HG02610 (cell line): Measurements from ENCODE around the gene DUSP22.
A peak's percentile ranks its signal among the peaks of the same experiment; 100 is the strongest.
"Not testable (repeated sequence)": the region's sequence is repeated elsewhere in the genome, so short reads cannot be mapped to it uniquely, and the experiment has no call there.

Experiments used
- ATAC-seq: cut with Tn5 transposase; IDR thresholded peaks from one replicate; pipeline ENCODE4 v1.9.1; 2021; ENCODE audit warnings: mild to moderate bottlenecking, moderate library complexity; ENCODE audit not compliant: unreplicated experiment

DUSP22 gene, protein sequence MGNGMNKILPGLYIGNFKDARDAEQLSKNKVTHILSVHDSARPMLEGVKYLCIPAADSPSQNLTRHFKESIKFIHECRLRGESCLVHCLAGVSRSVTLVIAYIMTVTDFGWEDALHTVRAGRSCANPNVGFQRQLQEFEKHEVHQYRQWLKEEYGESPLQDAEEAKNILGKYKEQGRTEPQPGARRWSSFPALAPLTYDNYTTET

DNA sequence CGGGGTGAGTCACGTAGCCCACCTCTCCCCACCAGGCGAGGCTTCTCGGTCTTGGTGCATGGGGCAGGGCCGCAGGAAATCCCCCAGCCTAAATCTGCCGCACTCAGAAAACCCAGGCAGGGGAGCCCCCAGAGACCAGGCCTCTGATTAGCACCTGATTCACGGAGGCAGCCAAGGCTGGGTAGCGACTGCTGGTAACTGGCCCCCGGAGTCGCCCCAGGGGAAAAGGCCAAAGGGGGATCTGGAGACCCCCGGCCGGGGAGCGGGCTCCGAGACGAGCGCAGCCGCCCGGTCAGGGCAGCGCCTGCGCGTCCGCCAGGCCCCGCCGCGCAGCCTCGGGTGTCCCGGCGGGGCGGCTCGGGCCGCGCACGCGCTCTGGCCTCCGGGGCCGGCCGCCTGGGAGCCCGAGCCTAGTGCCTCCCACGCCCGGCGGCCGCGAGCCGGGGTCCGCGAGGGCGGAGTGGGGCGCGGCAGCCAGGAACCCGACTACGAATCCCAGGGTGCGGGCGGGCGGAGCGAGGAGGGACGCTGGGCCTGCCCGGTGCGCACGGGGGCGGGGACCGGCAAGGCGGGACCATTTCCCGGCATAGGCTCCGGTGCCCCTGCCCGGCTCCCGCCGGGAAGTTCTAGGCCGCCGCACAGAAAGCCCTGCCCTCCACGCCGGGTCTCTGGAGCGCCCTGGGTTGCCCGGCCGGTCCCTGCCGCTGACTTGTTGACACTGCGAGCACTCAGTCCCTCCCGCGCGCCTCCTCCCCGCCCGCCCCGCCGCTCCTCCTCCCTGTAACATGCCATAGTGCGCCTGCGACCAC, at the start of gene DUSP22:
Gene DUSP22, plus strand, starts transcription at position 791 of the 809 bp plus-strand sequence. CDS start 53 bp downstream, outside the sequence.
- ATAC-seq, result peak; percentile 45

GRCh38 chr6:246352-246751, 45.9 kb upstream of the DUSP22 start:
- no peak for ATAC-seq

DNA sequence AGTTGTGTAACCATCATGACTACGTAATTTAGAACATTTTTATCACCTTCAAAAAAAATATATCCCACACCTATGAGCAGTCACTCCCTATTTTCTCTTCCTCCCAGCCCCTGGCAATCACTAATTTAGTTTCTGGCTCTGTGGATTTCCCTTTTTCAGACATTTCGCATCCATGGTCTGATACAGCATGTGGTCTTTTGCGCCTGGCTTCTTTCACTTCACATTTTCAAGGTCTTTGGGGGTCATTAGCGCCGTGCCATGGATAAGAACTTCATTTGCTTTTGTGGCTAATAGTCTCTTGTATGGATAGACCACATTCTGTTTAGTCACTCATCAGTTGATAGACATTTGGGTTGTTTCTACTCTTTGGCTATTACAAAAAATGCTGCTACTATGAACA, 44.9 kb upstream of the DUSP22 start:
- ATAC-seq, result no peak

GRCh38 chr6:248046-248445, 44.2 kb upstream of the DUSP22 start:
- ATAC-seq, result not testable (repeated sequence)

DNA sequence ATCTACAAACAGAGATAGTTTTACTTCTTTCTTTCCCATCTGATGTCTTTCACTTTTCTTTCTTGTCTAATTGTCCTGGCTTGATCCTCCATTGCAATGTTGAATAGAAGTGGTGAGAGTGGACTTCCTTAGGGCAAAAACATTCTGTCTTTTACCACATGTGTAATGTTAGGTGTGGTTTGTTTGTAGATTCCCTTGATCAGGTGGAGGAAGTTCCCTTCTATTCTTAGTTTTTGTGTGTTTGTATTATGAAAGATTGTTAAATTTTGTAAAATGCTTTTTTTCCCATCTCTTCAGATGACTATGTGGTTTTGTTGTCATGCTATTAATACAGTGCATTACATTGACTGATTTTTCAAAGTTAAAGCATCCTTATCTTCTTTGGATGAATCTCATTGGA, 41.6 kb upstream of the DUSP22 start:
- peak; percentile 44 for ATAC-seq

DNA sequence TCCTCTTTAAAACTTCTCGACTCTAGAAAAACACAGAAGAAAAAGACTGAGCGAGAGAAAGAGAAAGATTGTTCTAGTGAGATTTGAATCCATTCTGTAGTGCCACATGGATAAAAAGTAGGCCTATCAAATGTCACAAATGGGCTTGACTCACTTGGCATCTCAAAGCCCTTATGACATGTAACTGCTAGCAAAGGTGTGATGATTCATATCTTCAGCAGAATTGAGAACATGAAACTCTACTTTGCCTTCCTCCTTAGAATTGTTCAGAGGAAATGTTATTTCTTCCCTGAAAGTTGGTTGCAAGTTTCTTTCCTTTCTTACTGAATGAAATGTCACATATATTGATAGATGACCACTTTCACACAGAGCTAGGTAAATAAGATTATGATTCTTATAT, 40.4 kb upstream of the DUSP22 start:
- peak; percentile 61 for ATAC-seq

GRCh38 chr6:252775-253535, 39.3 kb upstream of the DUSP22 start:
- no peak for ATAC-seq

DNA sequence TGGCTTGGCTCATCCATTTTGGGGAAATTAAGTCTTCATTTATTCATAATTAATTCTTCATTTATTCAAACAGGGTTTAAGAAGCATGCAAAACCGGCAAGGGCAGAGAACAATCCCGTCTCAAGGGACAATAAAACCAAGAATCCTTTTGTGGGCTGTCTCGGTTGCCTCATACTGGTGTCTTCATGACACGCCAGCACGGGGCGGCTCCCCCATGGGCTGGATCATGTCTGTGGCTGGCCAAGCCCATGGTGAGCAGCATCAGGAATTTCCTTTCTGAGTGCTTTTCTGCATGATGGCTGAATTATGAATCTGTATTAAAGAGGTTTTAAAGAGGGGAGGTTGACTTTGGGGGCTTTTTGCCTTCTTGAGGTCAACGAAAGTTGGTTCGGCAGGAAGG, 38.3 kb upstream of the DUSP22 start:
- no peak for ATAC-seq

DNA sequence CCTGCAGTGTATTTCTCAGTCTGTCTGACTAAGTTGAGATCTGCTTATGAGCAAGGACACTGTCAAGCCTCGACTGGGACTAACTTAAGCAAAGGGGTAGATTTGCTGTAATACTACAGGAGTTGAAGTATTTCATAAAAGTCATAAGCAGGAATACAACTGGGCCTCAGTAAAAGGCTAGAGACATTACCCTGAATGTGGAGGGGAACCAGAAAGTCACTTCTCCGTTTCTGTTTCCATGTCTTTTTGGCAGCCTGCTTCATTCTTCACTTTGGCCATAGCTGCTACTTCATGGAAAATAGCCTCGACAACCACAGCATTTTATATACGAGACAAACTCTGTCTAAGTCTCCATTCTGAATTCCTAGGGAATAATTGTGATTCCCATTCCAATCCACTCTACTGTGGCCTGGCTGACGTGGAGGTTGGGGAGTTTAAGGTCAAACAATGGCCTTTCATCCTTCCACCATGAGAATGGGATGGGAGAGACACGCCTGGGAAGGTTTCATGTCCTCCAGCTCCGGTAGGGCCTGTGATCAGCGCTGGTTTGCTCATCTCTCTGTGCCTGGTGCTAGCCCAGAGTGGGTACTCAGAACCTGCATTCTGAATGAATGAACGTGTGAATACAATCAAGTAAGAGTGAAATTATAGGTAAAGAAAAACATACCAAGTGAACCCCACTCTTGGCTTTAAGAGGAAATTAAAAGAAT, 37.1 kb upstream of the DUSP22 start:
- no peak for ATAC-seq

- ATAC-seq, result no peak
Observed at GRCh38 chr6:255751-256083, 36.6 kb upstream of the DUSP22 start.

DNA sequence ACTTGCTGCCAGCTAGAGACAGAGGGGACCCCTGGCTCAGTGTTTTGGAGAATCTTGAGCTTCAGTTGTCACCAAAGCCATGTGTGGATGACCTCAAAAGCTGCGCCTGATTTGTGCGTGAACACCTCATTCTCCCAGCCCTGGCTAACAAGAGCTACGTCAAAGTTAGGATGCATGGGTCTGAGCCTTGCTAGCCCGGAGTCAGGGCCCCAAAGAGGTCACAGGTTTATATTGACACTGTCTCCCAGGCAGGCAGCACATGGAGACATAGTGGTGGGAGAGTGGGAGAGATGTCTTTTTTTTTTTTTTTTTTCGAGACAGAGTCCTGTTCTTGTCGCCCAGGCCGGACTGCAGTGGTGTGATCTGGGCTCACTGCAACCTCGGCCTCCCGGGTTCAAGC, 36.1 kb upstream of the DUSP22 start:
- ATAC-seq, result no peak

DNA sequence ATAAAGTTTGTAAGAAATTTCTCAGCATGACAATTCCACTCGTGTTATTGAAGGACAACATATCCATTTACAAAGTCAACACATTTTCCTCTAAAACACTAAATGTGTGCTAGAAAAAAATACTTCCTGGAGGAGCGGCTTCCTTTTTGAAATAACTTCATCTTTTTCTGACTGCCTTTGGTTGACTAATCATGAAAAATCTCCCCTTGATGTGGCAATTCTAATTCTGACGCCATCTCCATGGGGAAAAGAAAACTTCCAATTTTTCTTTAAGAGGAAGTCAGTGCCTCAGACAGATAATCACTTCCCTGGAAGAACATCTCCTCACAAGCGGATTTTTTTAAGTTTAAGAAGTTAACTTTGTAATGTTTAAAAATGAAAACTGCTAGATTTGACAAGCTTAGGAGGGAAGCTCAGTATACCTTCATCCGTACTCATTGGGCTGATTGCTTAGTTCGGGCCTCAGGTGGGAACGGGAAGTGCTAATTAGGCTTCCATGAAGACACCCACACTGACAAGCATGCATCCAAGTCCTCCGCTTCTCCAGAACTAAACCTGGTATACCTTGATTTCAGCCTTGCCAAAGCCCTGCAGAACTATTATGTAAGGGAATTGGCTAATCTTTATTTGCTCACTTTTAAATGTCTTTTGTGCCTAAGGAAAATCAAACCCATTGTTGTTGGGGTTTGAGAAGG, 35.1 kb upstream of the DUSP22 start:
- no peak for ATAC-seq

DNA sequence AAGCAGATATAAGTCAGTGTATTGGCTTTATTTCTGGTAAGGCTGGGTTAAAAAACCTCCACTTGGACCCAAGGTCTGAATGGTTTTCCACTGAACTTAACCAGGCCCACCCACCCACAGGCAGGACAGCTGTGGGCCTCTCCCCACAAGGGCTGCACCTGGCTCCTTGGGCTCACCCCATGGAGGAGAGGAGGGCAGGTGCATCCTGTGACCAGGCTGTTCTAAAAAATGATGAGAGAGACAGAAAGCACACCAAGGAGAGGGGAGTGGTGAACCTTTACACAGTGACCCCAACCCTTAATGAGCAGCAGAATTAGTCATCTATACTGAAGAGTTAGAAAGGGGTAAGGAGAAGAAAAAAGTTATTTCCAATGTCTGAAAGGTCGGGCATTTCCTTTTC, 34.5 kb upstream of the DUSP22 start:
- ATAC-seq, result no peak

DNA sequence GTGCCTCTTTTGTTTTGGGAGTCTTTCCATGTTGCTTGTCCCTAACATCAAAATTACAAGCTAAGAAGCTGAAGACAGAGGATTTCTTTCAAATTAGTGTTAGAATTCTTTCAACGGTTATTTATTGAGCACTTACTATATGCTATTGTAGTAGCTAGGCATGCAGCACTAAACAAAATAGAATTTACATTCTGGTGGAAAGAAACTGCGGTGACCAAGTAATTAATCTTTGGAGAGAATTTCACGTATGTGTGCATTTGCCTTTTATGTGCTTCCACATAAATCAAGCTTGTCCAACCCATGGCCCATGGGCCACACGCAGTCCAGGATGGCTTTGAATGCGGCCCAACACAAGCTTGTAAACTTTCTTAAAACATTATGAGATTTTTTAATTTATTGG, 33.0 kb upstream of the DUSP22 start:
- ATAC-seq, result no peak

DNA sequence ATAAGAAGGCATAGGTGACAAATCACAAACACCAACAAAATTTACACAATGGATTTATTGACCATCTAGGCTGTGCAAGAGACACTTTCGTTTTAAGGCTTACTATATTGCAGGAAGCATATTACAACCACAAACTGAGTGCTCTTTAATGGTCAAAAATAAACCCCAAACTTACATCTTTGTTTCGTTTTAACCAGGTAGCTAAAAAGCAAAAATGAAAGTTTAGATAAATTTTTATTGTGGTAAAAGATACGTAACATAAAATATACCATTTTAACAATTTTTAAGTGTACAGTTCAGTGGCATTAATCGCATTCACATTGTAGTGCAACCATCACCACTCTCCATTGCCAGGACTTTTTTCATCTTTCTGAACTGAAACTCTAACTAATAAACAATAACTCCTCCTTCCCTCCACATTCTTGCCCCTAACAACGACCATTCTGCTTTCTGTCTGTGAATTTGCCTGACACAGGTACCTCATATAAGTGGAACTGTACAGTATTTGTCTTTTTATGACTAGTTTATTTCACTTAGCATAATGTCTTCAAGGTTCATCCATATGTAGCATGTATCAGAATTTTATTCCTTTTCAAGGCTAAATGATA, 32.3 kb upstream of the DUSP22 start:
- peak; percentile 60 for ATAC-seq

DNA sequence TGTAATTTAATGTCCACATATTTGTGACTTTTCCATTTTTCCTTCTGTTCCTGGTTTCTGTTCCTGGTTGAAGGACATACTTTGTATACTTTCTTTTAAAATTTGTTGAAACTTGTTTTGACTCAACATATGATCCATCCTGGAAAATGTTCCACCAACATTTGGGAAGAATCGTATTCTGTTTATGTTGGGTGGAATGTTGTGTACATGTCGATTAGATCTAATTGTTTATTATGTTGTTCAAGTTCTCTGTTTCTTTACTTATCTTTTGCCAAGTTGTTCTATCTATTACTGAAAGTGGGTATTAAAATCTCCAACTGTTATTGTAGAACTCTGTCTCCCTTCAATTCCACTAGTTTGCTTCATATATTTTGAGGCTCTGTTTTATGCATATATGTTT, 27.7 kb upstream of the DUSP22 start:
- no peak for ATAC-seq

DNA sequence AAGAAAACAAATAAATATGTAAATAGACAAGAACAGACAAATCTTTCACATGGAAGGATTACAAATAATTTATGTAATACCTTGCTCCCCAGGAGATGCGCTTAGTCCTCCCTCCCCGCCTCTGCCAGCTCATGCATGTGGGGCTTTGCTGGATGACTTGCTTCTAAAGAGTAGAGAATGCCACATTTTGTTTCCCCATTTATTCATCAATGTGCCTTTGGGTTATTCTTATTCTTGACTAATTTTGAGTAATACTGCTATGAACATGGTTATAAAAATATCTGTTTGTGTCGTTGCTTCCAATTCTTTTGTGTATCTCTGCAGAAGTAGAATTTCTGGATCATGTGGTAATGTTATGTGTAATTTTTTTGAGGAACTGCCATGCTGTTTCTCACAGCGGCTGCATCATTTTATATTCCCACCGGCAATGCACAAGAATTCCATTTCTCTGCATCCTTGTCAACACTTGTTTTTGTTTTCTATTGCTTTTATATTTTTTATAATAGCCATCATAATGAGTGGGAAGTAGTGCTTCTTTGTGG, 23.8 kb upstream of the DUSP22 start:
- no peak for ATAC-seq

GRCh38 chr6:273551-274058, 18.7 kb upstream of the DUSP22 start:
- no peak for ATAC-seq

DNA sequence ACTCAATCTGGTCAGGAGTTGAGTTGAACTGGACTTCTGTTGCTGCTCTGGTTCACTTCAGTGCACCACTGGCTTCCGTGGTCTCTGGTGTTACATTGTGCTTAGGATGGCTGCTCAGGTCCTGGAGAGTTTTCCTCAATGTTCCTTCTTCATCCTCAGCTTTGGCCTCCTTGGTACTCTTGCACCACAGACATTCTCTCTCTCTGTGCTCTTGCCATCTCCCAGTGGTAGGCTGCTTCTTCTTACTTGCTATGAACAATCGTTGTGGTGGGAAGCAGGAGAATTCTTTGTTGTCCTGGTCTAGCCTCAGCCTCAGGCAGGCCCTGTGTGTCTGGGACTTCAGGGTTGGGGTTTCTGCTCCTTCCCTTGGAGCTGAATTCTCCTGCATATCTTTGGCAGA, 14.5 kb upstream of the DUSP22 start:
- ATAC-seq, result no peak

DNA sequence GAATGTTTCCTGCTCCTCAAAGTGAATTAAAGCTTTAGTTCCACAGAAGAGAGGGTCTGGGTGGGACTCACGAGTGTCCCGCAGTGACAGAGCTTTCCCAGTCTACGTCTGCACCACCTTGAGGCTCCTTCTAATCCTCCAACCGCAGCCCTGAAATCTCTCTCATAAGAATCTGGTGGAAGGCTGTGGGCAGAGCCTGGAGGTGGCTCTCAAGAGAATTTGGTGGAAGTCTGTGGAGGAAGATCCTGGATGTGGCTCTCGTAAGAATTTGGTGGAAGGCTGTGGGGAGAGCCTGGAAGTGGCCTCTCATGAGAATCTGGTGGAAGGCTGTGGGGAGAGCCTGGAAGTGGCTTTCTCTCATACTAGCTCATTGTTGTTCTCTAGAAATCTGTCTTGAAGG, 13.8 kb upstream of the DUSP22 start:
- no peak for ATAC-seq
